MM.1S (cell line): ENCODE data around the gene DUS2.

ENCODE experiments used
- CTCF ChIP-seq: fragments of 300-600 bp; sonication (generic); IDR thresholded peaks from 2 replicates; pipeline ENCODE4 v1.5.1; 2016; ENCODE audit warnings: antibody characterized with exemption, low read length, mixed read lengths
- EZH2 ChIP-seq: fragments of 300-600 bp; sonication (generic); optimal IDR thresholded peaks from 2 replicates; pipeline ENCODE3; 2017; ENCODE audit warnings: low read depth, mild to moderate bottlenecking, antibody characterized with exemption, low read length, mixed read lengths
- EZH2phosphoT487 ChIP-seq: fragments of 300-600 bp; sonication (generic); IDR thresholded peaks from 2 replicates; pipeline ENCODE4 v1.6.1; 2018; ENCODE audit warnings: antibody characterized with exemption, low read length

DNA sequence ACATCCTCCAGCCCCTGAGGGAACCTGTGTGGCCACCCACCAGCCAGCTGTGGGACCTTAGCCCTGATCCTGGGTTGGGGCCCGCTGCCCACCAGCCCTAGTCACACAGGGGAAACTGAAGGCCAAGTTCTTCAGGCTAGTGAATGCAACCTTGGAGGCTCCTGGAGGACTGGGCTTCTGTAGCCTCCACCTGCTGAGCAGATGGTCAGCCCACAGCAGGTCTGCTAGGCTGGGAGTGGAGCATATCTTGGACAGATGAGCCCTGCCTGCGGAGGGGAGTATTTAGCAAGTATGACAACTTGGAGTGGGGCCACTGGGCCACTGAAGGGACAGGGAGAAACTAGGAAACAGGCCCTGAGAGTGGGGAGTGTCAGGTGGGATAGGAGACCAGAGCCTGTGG lies 46.9 kb upstream of the DUS2 start:
- no peak for TF ChIP-seq EZH2
- no peak for TF ChIP-seq CTCF
- no peak for TF ChIP-seq EZH2phosphoT487
